Kidney capillary endothelial cell (primary cell): Measurements from ENCODE around the gene COL27A1.

Experiments used
- DNase-seq: peaks from one replicate; pipeline ENCODE4 v3.0.0-alpha.2; 2018; ENCODE audit warnings: low spot score

Gene COL27A1

DNA sequence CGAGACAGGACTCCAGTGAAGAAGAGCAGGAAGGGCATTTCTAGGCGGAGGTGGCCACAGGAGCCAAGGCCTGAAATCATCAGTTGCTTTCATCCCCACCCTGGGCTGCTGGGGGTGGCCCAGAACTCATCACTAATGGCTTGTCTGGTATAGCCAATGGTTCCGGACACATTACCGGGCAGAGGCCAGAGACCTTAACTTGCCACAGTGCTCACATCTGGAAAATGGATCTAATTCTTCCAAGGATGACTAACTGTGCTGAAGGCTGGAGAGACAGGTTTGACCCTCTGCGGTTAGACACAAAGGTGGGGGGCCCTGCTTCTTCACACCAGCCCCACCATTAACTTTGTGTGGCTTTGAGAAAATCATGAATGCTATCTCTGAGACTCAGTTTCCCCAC lies 6.2 kb upstream of the COL27A1 start:
- no peak for DNase-seq

DNA sequence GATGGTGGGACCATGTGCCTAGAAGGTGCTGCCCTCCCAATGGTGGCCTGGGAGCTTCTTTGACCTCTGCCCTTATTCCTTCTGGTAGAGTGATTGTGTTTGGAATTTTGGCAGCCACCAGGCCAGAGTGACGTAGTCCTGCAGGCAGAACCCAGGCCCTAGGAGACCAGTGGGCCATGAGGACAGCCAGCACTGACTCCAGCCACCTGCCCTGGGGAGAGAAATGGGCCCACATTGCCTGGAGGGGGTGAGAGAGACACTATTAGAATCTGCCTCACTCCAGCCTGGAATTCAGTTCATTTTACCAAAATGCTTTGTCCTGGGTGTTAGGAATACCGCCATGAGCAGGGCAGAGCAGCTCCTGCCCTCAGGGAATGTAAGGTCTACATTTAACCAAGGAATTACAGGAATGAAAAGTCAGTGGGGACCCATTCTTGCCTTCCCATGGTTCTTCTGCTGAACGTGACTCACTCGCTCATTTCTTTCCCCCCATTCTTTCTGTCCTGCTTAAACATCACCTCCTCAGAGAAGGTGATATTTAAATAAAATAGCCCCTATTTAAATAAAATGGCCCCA lies 5.5 kb upstream of the COL27A1 start:
- DNase-seq, result no peak

DNA sequence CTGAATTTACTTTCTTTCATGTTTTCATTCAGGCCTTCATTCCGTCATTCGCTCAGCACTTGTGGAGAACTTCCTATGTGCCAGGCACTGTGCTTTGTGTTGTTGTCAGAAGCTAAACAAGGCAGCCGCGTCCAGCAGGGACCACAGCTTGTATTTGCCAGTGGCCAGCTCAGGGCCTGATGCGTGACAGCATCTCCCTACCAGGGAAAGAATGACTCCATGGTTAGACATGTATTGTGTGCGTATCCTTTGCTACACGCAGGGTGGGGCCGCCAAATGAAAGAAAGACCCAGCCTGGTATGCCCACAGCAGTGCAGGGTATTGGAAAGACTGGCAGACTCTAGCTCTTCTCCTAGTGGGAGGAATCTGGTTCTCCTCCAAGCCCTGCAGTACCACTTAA lies 4.7 kb upstream of the COL27A1 start:
- DNase-seq, result no peak

DNA sequence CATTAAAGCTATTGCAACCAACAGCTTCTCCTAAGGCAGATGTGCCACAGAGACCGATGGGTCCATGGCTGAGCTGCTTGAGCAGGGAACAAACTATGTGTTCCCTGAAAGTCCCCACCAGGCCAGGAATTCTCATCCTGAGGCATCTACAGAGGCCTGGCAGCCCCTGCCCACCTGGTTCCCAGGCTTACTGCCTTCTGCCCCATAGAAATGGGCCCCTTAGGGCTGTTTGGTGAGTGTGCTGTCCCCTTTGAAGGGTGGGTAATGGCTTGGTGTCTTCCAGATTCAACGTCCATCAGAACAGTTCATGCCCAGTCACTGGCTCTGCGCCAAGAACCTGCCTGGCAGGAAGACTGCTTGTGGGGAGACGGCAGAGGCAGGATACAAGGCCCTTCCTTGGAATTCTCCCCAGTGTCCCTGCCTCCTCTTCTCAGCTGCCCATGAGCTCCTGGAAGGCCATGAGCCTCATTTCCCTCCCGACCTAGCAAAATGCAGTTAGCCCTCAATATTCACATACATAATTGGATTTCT lies 3.8 kb upstream of the COL27A1 start:
- no peak for DNase-seq

- no peak for DNase-seq
Measured at GRCh38 chr9:114153761-114154599, 1.4 kb upstream of the COL27A1 start.

DNA sequence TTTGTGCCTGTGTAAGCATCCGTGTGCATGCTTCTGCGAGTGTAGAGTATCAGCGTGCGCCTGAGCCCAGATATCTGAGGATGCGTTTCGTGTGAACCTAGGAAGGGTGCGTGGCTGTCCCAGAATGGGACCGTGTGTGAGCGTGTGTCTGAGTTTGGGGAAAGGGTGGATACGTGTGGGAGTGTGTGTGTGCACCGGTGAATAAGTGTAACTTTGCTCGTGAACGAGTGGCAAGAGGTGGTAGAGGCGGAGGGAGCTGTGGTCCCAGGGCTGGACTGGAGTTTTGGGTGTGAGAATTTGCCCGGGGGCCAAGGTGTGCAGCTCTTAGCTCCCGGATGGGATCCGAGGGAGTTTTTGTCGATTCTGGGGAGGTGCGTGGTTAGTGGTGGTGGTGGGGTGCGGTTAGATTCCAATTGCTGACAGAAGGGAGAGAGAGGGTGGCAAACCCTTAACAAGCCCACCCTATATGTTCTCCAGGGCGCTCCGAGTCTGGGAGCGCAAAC lies 686 bp upstream of the COL27A1 start:
- no peak for DNase-seq

DNA sequence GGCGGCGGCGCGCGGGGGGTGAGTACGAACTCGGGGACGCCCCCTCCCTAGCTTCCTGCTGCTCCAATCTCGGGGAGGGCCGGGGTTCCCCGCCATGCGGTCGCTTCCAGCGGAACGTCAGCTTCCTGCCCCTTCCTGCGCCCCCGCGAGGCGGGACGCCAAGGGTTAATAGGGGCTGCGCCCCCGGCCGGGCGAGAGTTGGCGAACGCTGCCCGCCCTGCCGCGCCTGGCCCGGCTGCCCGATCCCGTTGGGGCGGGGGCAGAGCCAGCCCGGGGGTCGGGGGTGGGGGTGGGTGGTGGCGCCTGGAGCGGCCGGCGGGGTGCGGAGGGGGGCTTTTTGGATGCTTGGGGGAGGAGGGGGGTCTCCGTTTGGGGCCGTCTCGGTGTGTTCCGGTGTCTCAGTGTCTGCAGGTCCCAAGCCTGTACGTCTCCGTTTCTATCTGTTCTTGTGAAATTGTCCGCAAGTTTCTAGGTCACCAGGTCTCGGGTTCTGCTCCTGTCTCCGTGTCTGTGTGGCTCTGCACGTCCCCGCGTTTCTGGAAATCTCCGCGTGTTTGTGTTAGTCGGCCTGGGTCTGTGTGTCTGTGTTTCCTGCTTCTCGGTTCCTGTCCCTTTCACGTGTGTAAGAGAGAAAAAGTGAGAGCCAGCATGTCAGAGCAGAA lies 789 bp downstream of the COL27A1 start:
- DNase-seq, result no peak

GRCh38 chr9:114156657-114157421 lies 1.5 kb downstream of the COL27A1 start:
- DNase-seq, result no peak

DNA sequence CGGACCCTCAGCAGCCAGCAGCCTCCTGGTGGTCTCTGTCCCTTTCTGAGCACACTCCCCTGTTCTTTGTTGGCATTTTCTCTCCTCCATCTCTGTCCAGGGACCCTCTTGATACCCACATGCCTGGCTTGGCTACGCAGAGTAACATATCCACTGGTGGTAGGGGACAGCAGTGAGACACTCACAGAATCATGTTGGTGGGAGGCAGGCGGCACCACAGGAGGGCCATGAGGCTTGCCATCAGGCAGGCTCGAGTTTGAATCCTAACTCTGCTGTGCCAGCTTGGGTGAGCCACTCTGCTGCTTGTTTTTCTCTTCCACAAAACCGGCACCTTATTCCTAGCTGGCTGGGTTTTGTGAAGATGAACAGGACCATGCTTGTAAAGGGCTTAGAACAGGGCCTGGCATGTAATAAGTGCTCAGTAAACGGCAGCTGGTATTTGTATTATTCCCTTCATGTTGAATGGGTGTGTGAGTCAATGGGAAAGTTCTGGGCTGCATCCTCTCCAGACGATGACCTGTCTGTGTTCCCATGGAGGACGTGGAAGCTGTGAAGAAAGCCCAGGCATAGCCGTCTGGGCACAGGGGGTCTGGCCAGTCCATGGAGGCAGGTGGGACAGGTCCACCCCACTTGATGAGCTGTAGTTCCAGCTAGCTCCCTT lies 2.3 kb downstream of the COL27A1 start:
- no peak for DNase-seq

GRCh38 chr9:114158482-114159130 lies 3.3 kb downstream of the COL27A1 start:
- DNase-seq, result no peak

GRCh38 chr9:114159691-114160090 lies 4.4 kb downstream of the COL27A1 start:
- no peak for DNase-seq

- no peak for DNase-seq
Measured at GRCh38 chr9:114161513-114161912, 6.2 kb downstream of the COL27A1 start.

DNA sequence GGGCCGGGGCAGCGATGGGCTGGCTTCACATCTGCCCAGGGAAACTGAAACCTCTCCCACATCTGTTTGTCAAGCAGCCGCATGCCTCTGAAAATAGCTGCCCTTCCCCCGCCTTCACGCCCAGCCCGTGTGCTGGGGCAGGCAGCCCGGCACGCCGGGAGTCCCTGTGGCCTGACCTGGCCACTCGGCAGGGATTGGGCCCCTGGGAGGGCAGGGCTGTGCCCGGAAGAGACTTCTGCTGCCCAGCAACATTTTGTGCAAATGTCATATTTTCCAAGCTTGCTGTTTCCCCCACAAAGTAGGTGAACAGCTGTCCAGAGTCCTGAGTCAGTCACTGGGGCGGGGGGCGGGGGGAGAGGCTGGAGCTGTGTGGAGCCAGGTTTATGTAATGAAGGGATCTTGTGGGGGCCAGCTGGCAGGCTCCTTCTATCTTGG lies 8.2 kb downstream of the COL27A1 start:
- no peak for DNase-seq

DNA sequence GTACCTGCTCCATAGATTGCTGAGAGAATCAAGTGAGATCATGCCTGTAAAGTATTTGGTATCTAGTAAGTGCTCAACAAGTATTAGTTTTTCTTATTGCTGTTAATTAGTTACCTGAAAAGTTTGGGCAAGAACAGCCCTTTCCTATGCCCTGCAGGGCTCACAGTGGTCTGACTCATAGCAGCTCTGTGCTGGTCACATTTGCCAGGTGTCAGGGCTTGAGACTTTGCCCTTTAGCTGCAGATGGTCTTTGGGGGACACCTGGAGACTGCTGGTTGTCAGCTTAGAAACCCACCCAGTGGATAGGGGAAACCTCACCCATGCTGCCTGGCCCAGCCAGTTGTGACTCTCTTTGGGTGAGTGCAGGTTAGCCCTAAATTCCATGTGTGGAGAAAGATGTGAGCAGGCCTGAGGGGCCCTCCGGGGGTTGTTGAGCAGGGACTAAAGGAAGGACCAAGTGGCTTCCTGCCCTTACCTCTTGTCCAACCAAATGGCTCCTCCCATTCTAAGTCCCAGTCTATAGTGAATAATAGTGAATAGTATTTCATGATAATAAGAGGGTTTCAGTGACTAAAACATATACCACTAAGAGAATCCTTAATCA lies 9.0 kb downstream of the COL27A1 start:
- no peak for DNase-seq

DNA sequence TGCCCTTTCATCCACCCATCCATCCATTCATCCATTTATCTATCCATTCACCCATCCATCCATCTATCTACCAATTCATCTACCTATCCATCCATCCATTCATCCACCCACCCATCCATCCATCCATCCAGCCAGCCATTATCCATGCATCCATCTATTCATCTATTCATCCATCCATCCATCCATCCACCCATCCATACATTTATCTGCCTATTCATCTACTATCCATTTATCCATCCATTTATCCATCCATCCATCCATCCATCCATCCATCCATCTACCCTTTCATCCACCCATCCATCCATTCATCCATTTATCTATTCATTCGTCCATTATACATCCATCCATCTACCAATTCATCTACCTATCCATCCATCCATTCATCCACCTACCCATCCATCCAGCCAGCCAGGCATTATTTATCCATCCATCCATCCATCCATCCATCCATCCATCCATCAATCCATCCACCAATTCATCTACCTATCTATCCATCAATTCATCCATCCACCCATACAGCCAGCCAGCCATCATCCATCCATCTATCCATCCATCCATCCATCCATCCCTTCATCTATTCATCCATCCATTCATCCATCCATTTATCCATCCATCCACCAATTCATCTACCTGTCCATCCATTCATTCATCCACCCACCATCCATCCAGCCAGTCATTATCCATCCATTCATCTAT lies 10.2 kb downstream of the COL27A1 start:
- no peak for DNase-seq

- DNase-seq, result no peak
Measured at GRCh38 chr9:114166103-114166470, 10.8 kb downstream of the COL27A1 start.

DNA sequence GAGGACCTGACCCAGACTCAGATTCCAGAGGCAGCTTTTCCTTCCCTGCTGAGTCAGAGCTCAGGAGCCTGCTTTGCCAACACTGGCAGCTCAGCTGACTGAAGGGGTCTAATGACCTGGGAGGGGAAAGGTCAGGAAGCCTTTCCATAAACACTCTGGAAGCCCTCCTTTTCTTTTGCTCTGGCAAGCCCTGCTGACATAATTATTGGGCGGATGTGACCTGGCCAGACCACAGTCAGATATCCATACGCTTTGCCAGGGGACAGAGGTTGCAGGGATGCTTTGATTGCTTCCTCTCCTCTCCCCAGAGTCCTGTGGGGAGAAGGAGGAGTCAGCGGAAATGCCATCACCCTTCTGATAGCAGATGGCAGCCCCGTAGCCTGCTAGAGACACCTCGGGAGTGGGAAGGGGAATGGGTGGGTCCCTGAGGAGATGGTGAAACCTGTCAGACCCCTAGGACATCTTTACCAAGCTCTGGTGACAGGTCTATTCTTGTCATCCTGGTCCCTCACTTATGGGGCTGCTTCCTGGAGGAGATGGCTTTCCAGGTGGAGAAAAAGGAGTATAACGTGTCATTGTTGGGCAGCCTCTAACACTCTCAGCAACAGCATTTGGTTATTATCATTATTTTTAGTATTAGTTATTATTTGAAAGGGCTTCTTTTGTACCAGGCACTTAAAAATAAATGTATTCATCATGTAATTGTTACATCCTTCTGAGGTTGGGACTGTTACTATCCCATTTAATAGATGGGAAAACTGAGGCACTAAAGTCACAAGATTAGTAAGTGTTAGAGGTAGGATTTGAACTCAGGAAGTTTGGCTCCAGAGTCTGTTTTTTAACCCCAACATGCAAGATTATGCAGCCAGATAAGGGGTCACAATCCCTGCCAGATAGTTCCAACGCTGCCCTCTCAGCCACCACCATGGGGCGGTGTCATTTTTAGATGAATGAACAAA lies 11.6 kb downstream of the COL27A1 start:
- peak; percentile 65 for DNase-seq

- DNase-seq, result no peak
Measured at GRCh38 chr9:114167591-114168091, 12.3 kb downstream of the COL27A1 start.
